Karpas-422 (cell line): Measurements from ENCODE around the gene XPNPEP2. TPM values are rescaled to one million over a fixed set of nuclear protein-coding genes. Genes with fewer than 3 reads are reported as not detected.

Source experiments
- DNase-seq: peaks from one replicate; pipeline ENCODE4 v3.0.0-alpha.2; 2015
- H2AFZ ChIP-seq: fragments of 200-600 bp; sonication (generic); 2 replicates; pipeline ENCODE4 v1.6.1; 2014; ENCODE audit warnings: antibody characterized with exemption, low read length, mixed read lengths
- H3K27ac ChIP-seq: fragments of 200-600 bp; sonication (generic); 2 replicates; pipeline ENCODE4 v1.5.1; 2014; ENCODE audit warnings: mild to moderate bottlenecking, low read length, moderate library complexity
- H3K27me3 ChIP-seq: fragments of 200-600 bp; sonication (generic); 2 replicates; pipeline ENCODE4 v1.6.1; 2014; ENCODE audit warnings: low read length, mixed read lengths
- H3K36me3 ChIP-seq: fragments of 200-600 bp; sonication (generic); 2 replicates; pipeline ENCODE4 v1.6.1; 2014; ENCODE audit warnings: low read length, mixed read lengths; ENCODE audit not compliant: insufficient read depth
- H3K4me1 ChIP-seq: fragments of 200-600 bp; sonication (generic); 2 replicates; pipeline ENCODE4 v1.6.1; 2014; ENCODE audit warnings: mild to moderate bottlenecking, low read length, mixed read lengths
- H3K4me2 ChIP-seq: fragments of 200-600 bp; sonication (generic); 2 replicates; pipeline ENCODE4 v1.6.1; 2014; ENCODE audit warnings: low read length, low read depth, mild to moderate bottlenecking; ENCODE audit not compliant: poor library complexity, severe bottlenecking
- H3K4me3 ChIP-seq: fragments of 200-600 bp; sonication (generic); 2 replicates; pipeline ENCODE4 v1.5.1; 2014; ENCODE audit warnings: mild to moderate bottlenecking, antibody characterized with exemption, low read length, mixed read lengths
- H3K79me2 ChIP-seq: fragments of 200-600 bp; sonication (generic); 2 replicates; pipeline ENCODE4 v1.6.1; 2014; ENCODE audit warnings: mild to moderate bottlenecking, low read length, mixed read lengths
- H3K9ac ChIP-seq: fragments of 200-600 bp; sonication (generic); 2 replicates; pipeline ENCODE4 v1.6.0; 2014; ENCODE audit warnings: low read length
- H3K9me2 ChIP-seq: fragments of 200-600 bp; sonication (generic), shearing (Covaris generic); replicated peaks from 2 replicates; pipeline ENCODE4 v1.6.0; 2014; ENCODE audit warnings: mild to moderate bottlenecking, low read length, moderate library complexity; ENCODE audit not compliant: insufficient read depth
- H3K9me3 ChIP-seq: fragments of 300-700, 200-600 bp; sonication (generic); 2 replicates; pipeline ENCODE4 v1.6.1; 2014; ENCODE audit warnings: low read length, mixed read lengths
- H4K20me1 ChIP-seq: fragments of 200-600 bp; sonication (generic); 2 replicates; pipeline ENCODE4 v1.6.1; 2014; ENCODE audit warnings: mild to moderate bottlenecking, antibody characterized with exemption, low read length, low read depth; ENCODE audit not compliant: insufficient read depth
- total RNA-seq: library from RNA; depleted of rRNA; stranded (reverse); fragments of >200 nt; shearing (Covaris generic); gene quantifications from 2 replicates; pipeline ENCODE4 v1.2.3, GENCODE V29; 2014; ENCODE audit warnings: low replicate concordance

Gene XPNPEP2
- total RNA-seq, 1 experiment from 2014 or later = not detected

DNA sequence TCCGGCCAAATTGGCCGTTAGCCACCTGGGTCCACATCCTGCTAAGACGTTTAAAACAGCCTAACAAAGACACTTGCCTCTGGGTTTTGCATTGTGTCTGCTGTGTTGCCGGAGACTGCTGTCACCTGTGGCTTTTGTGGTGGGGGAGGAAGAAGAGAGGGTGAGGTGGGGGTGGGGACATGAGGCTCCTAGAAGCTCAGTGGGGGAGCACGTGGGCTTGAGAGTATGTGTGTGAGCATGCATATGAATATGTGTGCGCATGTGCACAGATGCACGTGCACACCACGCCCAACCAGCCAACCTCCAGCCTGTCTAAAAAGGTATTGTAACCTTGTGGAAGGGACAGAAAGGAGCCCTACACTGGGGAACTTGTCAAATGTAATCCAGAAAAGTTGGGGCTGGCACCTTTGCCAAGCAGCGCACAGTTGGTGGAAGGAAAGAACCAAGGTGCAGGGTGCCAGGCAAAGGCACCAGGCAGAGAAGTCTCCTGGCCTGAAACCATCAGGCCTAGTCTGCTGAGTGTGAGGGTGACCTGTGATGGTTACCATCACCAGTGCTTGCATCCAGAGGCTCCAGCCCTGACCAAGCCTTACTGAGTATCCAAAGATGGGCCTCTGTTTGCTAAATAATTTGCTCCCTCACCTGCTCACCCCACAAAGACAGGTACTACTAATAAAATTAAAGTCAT, 30.8 kb downstream of the XPNPEP2 start:
- peak overlapping the region; percentile 20 for H3K4me2 ChIP-seq
- no peaks in the 10 kb centered on the region for H3K79me2 ChIP-seq
- H3K4me3 ChIP-seq = peak overlapping the region; percentile 33; the same call in 1 of the 2 replicates
- peak overlapping the region; percentile 36 for H3K9ac ChIP-seq
- H4K20me1 ChIP-seq = no peaks in the 10 kb centered on the region
- H3K27ac ChIP-seq = peak overlapping the region; percentile 78
- peak overlapping the region; percentile 44; the same call in 1 of the 2 replicates for H2AFZ ChIP-seq
- no peaks in the 10 kb centered on the region for H3K36me3 ChIP-seq
- peak; percentile 82 for DNase-seq
- H3K9me3 ChIP-seq = no peaks in the 10 kb centered on the region
- no peaks in the 10 kb centered on the region for H3K27me3 ChIP-seq
- no peaks in the 10 kb centered on the region for H3K9me2 ChIP-seq
- H3K4me1 ChIP-seq = peaks cover 44% of the 10 kb centered on the region

DNA sequence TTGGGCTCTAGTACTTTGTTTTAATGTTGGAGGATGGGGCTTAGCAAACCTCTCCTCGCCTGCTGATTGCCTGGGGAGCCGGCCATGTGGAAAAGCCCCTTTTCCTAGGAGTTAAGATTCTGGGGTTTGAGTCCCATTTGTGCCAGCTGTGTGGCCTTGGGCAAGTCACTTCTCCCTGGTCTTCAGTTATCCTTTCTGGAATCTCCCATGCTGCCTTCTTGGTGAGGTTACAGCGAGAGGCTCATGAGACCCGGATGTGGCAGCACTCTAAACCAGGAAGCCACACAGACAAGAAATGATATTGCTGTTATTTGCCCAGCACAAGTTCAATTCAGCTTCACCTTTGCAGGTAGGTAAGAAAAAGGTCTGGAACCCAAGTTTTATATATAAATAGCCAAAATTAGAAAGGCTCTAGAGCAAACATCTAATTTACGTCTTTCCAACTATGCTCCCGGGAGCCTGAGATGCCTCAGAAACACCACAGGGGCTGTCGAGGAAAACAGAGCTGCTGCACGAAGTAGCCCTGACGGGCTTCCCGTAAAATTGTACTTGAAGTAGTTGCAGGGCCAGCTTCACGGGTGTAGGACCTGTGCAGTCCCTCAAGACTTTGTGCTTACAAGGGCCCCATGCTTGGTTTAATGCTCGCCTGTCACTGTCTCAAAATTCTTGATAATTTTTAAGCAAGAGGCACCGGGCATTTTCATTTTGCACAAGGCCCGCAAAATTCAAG, 32.7 kb downstream of the XPNPEP2 start:
- no peak overlapping the region for H2AFZ ChIP-seq

DNA sequence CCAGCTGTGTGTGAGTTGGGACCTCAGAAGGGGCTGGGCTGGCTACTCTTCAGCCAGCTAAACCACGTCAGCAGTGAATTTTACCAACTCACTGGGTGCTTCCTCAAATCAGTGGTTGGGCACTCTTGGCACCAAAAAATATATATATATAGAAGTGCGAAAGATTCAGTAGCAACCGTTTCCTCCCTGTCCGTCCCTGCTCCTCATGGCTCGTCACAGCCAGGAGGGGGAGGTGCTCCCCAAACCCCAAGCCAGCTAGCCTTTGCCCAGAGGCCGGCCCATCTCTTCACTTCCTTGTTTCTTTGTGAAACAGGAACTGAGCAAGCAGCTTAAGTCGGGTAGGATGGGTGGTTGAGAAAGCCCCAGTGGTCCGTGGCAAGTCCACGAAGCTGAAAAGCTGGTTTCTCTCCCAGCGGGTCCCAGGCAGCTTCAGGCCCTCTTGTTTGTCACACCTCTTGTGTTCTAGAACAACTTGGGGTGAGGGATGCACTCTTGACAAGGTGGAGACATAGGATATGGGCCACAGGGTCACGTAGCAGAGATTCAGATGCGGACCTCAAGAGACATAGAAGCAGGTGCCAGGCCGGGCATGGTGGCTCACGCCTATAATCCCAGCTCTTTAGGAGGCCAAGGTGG, 34.1 kb downstream of the XPNPEP2 start:
- no peaks in the 10 kb centered on the region for H3K9me3 ChIP-seq
- H3K4me2 ChIP-seq = peak overlapping the region; percentile 58
- H4K20me1 ChIP-seq = no peaks in the 10 kb centered on the region
- H3K4me3 ChIP-seq = no peak overlapping the region
- peak overlapping the region; percentile 55 for H3K9ac ChIP-seq
- peak; percentile 93 for DNase-seq
- H3K36me3 ChIP-seq = no peaks in the 10 kb centered on the region
- no peaks in the 10 kb centered on the region for H3K27me3 ChIP-seq
- H3K79me2 ChIP-seq = no peaks in the 10 kb centered on the region
- peaks cover 60% of the 10 kb centered on the region for H3K4me1 ChIP-seq
- no peaks in the 10 kb centered on the region for H3K9me2 ChIP-seq
- H3K27ac ChIP-seq = peak overlapping the region; percentile 90
- no peak overlapping the region for H2AFZ ChIP-seq

More for the DNA sequence above, 32.7 kb downstream of the XPNPEP2 start:
- Histone ChIP-seq H3K4me2 (no peak overlapping the region), H3K27me3 (no peaks in the 10 kb centered on the region), H3K27ac (no peak overlapping the region; the same call in 1 of the 2 replicates), H3K4me3 (no peak overlapping the region), H3K9ac (no peak overlapping the region), H3K9me2 (no peaks in the 10 kb centered on the region), H3K79me2 (no peaks in the 10 kb centered on the region), H3K9me3 (no peaks in the 10 kb centered on the region), H3K36me3 (no peaks in the 10 kb centered on the region), H3K4me1 (peaks cover 45% of the 10 kb centered on the region), H4K20me1 (no peaks in the 10 kb centered on the region)
- no peak for DNase-seq

DNA sequence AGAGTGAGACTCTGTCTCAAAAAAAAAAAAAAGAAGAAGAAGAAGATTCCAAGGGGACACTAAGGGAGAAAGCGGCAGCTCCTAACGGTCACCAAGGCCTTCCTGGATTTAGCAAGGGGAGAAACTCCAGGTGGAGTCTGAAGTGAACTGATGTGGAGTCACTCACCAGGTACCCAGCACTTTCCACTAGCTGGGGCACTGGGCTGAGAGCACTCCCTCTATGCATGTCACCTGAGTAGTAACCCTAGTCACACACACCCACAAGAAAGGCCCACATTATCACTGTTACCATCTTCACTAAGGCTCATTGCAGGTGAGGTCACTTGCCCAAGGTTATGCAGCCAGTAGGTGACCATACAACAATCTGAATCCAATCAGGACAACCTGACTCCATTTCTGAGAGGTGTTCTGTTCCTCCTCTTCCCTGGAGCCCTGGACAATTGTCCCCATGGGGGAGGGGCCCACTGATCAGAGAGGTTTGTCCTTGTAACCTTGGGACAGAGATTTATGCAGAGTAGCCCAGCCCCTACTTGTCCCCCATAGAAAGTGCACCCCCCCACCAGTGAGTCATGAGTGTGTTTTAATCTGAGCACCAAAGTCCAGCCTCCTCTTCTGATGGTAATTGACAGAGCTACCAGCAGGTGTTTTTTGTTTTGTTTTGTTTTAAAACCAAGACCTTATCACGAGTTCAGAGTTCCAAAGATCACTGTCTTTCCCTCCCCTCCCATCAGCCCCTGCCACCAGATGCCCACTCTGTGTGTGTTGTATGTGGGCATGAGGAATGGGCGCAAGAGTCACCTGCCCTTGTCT, 35.1 kb downstream of the XPNPEP2 start:
- DNase-seq = no peak
- H3K27ac ChIP-seq = peak overlapping the region; percentile 90
- peak overlapping the region; percentile 58 for H3K4me2 ChIP-seq
- no peaks in the 10 kb centered on the region for H3K36me3 ChIP-seq
- H3K4me1 ChIP-seq = peaks cover 61% of the 10 kb centered on the region
- no peaks in the 10 kb centered on the region for H3K9me2 ChIP-seq
- no peaks in the 10 kb centered on the region for H3K27me3 ChIP-seq
- H4K20me1 ChIP-seq = no peaks in the 10 kb centered on the region
- H3K4me3 ChIP-seq = no peak overlapping the region
- H3K9ac ChIP-seq = peak overlapping the region; percentile 18; the same call in 1 of the 2 replicates
- no peaks in the 10 kb centered on the region for H3K9me3 ChIP-seq
- no peaks in the 10 kb centered on the region for H3K79me2 ChIP-seq
- H2AFZ ChIP-seq = no peak overlapping the region

DNA sequence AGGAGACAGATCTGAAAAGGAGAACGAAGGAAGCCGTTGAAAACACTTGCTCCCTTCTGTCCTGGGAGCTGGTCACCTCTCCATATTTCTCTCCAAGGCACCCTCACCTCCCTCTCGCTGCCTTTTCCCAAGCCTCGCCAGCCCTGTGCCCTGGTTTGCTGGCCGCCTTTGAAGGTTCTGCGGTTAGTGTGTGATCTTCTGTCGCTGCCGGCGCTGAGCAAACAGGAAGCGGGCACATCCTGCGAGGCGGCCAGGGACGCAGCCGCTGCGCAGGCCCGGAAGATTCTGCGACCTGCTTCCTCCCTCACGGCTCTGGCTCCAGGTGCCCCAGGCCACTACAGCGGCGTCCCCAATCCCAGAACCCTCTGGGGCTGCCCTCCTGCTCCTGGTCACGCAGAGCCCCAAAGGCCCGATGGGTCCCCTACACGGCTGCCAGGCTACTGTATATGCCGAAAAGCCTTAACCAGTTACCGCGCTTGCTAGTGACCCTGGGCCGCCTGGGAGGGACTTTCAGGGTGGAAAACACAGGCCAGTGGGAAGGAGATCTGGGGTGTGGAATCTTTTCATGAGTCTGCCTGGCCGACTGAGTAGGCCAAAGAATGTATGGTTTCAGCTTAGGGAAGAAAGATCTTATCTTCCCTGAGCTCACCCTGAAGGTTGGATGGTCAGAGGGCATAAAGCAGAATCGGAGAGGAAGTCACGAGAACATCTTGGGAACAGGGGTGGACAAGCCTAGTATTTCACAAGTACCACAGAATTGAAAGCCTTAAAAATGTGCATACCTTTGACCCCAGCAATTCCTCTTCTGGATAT, 38.6 kb downstream of the XPNPEP2 start:
- Histone ChIP-seq H4K20me1 (no peaks in the 10 kb centered on the region), H3K4me3 (peak overlapping the region; percentile 70), H3K9me3 (no peaks in the 10 kb centered on the region), H3K4me1 (peaks cover 72% of the 10 kb centered on the region), H3K27me3 (no peaks in the 10 kb centered on the region), H3K79me2 (peaks cover 24% of the 10 kb centered on the region), H3K36me3 (no peaks in the 10 kb centered on the region), H2AFZ (peak overlapping the region; percentile 52; the same call in 1 of the 2 replicates), H3K9me2 (no peaks in the 10 kb centered on the region), H3K27ac (peak overlapping the region; percentile 95), H3K9ac (peak overlapping the region; percentile 79), H3K4me2 (peak overlapping the region; percentile 72)
- peak; percentile 89 for DNase-seq

DNA sequence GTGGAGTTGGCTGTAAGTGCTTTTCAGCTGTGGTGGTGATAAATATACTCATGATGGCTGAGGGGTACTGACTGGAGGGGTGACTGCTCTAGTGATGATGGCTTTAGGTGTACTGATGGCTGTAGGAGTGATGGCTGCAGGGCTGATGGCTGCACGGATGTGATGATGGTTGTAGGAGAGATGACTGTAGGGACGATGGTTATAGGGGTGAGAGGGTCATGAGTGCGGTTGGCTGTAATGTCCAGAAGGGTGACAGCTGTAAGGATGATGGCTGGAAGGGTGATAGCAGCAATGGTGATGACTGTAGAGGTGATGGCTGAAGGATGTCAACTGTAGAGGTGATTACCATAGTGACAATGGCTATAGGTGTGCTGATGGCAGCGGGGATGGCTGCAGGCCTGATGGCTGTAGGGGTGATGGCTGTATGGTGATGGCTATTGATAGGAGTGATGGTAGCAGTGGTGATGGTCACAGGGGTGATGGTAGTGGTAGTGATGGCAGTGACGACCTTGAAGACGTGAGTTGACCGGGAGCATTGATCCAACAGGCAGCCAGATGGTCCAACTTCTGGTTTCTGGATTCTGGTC, 40.4 kb downstream of the XPNPEP2 start:
- peak overlapping the region; percentile 89 for H3K4me2 ChIP-seq
- H3K36me3 ChIP-seq = no peaks in the 10 kb centered on the region
- no peaks in the 10 kb centered on the region for H4K20me1 ChIP-seq
- DNase-seq = no peak
- H3K27me3 ChIP-seq = no peaks in the 10 kb centered on the region
- H2AFZ ChIP-seq = no peak overlapping the region; the same call in 1 of the 2 replicates
- no peaks in the 10 kb centered on the region for H3K9me2 ChIP-seq
- peaks cover 41% of the 10 kb centered on the region for H3K79me2 ChIP-seq
- H3K9me3 ChIP-seq = no peaks in the 10 kb centered on the region
- peak overlapping the region; percentile 95 for H3K27ac ChIP-seq
- peaks cover 72% of the 10 kb centered on the region for H3K4me1 ChIP-seq
- peak overlapping the region; percentile 79 for H3K9ac ChIP-seq
- H3K4me3 ChIP-seq = peak overlapping the region; percentile 70

DNA sequence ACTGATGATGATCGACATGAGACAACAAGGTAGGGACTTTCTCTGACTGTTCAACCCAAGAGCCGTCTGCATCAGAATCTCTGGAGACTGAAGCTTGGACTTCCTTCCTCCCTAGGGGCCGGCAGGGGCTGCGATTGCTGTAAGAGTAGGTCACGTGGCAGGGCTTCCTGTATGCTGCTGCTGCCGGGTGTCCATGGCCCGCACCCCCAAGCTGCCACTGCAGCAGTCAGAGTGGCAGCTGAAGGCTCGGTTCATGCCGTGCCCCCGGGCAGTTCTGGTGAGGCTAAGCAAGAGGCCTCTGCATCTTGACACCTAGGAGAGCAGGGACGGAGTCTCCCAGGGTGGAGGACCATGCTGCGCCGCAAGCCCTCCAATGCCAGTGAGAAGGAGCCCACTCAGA, 41.0 kb downstream of the XPNPEP2 start, which contains the start of gene SASH3:
Gene SASH3, plus strand, starts transcription at position 203 of the 400 bp plus-strand sequence. Its CDS starts 149 bp downstream, at position 352.
- no peaks in the 10 kb centered on the region for H3K9me3 ChIP-seq
- H4K20me1 ChIP-seq = no peaks in the 10 kb centered on the region
- peak within 1 kb of the TSS; percentile 79 for H3K9ac ChIP-seq
- no peak within 1 kb of the TSS; the same call in 1 of the 2 replicates for H2AFZ ChIP-seq
- H3K4me2 ChIP-seq = peak within 1 kb of the TSS; percentile 89
- H3K79me2 ChIP-seq = peaks cover 46% of the 10 kb centered on the region
- peak within 1 kb of the TSS; percentile 70 for H3K4me3 ChIP-seq
- H3K27ac ChIP-seq = peak within 1 kb of the TSS; percentile 95
- H3K27me3 ChIP-seq = no peaks in the 10 kb centered on the region
- H3K4me1 ChIP-seq = peaks cover 76% of the 10 kb centered on the region
- H3K9me2 ChIP-seq = no peaks in the 10 kb centered on the region
- peak; percentile 84 for DNase-seq
- H3K36me3 ChIP-seq = no peaks in the 10 kb centered on the region
